Measurements from ENCODE around the gene ZNF106.

ZNF106 gene

DNA sequence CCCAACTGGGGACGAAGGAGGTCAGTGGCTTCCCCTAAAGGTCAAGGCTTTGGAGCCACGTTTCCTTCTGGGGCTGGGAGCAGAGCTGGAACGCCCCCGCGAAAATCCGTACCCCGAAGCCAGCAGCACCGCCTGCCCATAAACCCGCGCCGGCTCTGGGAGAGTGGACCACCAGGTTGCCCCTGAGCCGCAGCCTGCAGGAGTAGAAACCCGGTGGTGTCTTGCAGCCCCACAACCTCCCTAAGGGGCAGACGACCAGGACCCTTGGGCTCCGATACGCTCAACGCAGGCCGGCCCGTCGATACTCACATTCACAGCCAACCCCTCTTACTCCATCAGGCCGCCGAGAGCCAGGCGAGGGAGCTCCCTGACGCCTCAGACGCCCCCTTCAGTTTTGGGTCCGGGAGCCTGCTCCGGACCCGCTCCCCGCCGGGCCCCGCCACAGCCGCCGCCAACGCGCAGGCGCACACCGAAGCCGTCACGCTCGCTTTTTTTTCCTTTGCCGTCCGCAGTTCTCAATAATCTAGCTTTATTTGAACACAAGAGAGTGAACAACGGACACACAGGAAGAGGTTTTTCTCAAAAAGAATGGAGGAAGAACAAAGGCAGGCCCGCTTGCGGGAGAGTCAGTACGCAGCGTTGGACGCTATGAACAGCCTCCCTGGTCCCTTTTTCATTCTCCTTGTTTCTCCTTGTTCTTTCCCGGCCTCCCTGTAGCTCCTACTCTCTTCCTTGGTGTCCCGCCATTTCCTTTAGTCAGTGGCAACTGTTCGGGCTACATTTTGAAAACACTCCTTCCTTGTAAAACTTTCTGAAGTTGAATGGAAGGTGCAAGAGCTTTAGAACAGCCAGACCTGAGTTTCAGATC lies at the start of gene ZNF106:
TSS of gene ZNF106 (minus strand) at position 471 of the 868 bp plus-strand sequence. CDS start 18,852 bp downstream, outside the sequence.
- CTCF ChIA-PET = no interaction called here

GRCh38 chr15:42533246-42533645 lies 42.3 kb upstream of the ZNF106 start:
- ChIA-PET POLR2A (no interaction called here), CTCF (no interaction called here)
- TF ChIP-seq ARNT (IDR thresholded peaks at IDR 0.05) (no peak), SUZ12 (IDR thresholded peaks at IDR 0.05) (no peak), FOXA1 (IDR thresholded peaks at IDR 0.05) (no peak), FOXM1 (IDR thresholded peaks at IDR 0.05; ENCODE audit: borderline replicate concordance) (no peak), L3MBTL2 (conservative IDR thresholded peaks at IDR 0.05) (no peak)
- TF ChIP-seq, protein P1, sequence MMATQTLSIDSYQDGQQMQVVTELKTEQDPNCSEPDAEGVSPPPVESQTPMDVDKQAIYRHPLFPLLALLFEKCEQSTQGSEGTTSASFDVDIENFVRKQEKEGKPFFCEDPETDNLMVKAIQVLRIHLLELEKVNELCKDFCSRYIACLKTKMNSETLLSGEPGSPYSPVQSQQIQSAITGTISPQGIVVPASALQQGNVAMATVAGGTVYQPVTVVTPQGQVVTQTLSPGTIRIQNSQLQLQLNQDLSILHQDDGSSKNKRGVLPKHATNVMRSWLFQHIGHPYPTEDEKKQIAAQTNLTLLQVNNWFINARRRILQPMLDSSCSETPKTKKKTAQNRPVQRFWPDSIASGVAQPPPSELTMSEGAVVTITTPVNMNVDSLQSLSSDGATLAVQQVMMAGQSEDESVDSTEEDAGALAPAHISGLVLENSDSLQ (IDR thresholded peaks at IDR 0.05) = no peak
- no peak for DNase-seq (ENCODE audit: extremely low spot score)

More for the DNA sequence above, at the start of gene ZNF106:
- POLR2A ChIA-PET = interaction anchor here (0.7 to 1.8 kb wide), 7 partner anchors 8 to 187 kb away, joined by 3 to 10 read pairs (median 3); partner anchors contain the start of genes HAUS2, LRRC57 and STARD9
- no peak for TF ChIP-seq FOXK2 (IDR thresholded peaks at IDR 0.05)
- TF ChIP-seq ARNT (IDR thresholded peaks at IDR 0.05) = no peak
- peak; percentile 68 for TF ChIP-seq NFRKB (IDR thresholded peaks at IDR 0.05)
- TF ChIP-seq FOXM1 (IDR thresholded peaks at IDR 0.05; ENCODE audit: borderline replicate concordance) = no peak
- TF ChIP-seq CTBP1 (IDR thresholded peaks at IDR 0.05; ENCODE audit: borderline replicate concordance) = no peak
- no peak for TF ChIP-seq TARDBP (IDR thresholded peaks at IDR 0.05)
- TF ChIP-seq, protein P1 (IDR thresholded peaks at IDR 0.05) = no peak
- peak; percentile 100 for TF ChIP-seq ZNF384 (IDR thresholded peaks at IDR 0.05)
- no peak for TF ChIP-seq BHLHE40 (IDR thresholded peaks at IDR 0.05; ENCODE audit: borderline replicate concordance)
- peak; percentile 84 for DNase-seq (ENCODE audit: extremely low spot score)

GRCh38 chr15:42528970-42529369 lies 38.0 kb upstream of the ZNF106 start:
- TF ChIP-seq SUZ12 (IDR thresholded peaks at IDR 0.05) = no peak
- TF ChIP-seq L3MBTL2 (conservative IDR thresholded peaks at IDR 0.05) = no peak
- TF ChIP-seq LEF1 (IDR thresholded peaks at IDR 0.05; ENCODE audit: borderline replicate concordance) = no peak
- TF ChIP-seq HDGF (IDR thresholded peaks at IDR 0.05; ENCODE audit: borderline replicate concordance) = no peak
- no peak for TF ChIP-seq ZNF384 (IDR thresholded peaks at IDR 0.05)
- TF ChIP-seq FOXM1 (IDR thresholded peaks at IDR 0.05; ENCODE audit: borderline replicate concordance) = no peak
- TF ChIP-seq BHLHE40 (IDR thresholded peaks at IDR 0.05; ENCODE audit: borderline replicate concordance) = no peak
- TF ChIP-seq, protein P1 (IDR thresholded peaks at IDR 0.05) = no peak
- TF ChIP-seq ARNT (IDR thresholded peaks at IDR 0.05) = no peak
- TF ChIP-seq TARDBP (IDR thresholded peaks at IDR 0.05) = no peak
- no peak for TF ChIP-seq ELF4 (IDR thresholded peaks at IDR 0.05)
- no peak for TF ChIP-seq FOXK2 (IDR thresholded peaks at IDR 0.05)
- TF ChIP-seq FOXA1 (IDR thresholded peaks at IDR 0.05) = no peak
- TF ChIP-seq NFRKB (IDR thresholded peaks at IDR 0.05) = no peak
- TF ChIP-seq CTBP1 (IDR thresholded peaks at IDR 0.05; ENCODE audit: borderline replicate concordance) = no peak
- TF ChIP-seq SP1 (IDR thresholded peaks at IDR 0.05) = no peak
- POLR2A ChIA-PET = interaction anchor here (0.8 kb wide), 1 partner anchor 19 kb away, joined by 3 read pairs; no protein-coding TSS in a partner anchor
- CTCF ChIA-PET = no interaction called here
- no peak for DNase-seq (ENCODE audit: extremely low spot score)

DNA sequence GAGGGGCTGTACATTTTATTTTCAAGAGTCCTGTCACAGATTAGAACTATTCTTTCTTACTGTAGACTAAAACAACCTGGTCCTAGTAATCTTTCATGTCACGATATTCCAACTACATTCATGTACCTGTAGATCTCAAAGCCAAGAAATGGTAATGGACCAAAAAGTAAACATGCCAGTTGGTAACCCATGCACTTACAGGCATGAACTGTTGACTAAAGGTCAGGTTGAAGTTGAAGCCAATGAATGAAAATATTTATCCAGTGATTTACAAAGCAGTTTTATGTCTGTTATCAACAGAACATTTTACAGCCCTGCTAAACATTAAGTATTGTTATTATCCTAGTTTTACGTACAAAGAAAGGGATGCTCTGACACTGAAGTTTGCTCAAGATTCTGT lies 32.4 kb upstream of the ZNF106 start:
- ChIA-PET CTCF (no interaction called here), POLR2A (no interaction called here)
- no peak for DNase-seq (ENCODE audit: extremely low spot score)
- TF ChIP-seq FOXA1 (IDR thresholded peaks at IDR 0.05) = no peak
- TF ChIP-seq, protein P1 (IDR thresholded peaks at IDR 0.05) = no peak
- TF ChIP-seq TARDBP (IDR thresholded peaks at IDR 0.05) = no peak
- TF ChIP-seq ZNF384 (IDR thresholded peaks at IDR 0.05) = no peak
- TF ChIP-seq SP1 (IDR thresholded peaks at IDR 0.05) = no peak
- TF ChIP-seq NFRKB (IDR thresholded peaks at IDR 0.05) = no peak
- TF ChIP-seq FOXM1 (IDR thresholded peaks at IDR 0.05; ENCODE audit: borderline replicate concordance) = no peak
- TF ChIP-seq FOXK2 (IDR thresholded peaks at IDR 0.05) = no peak
- no peak for TF ChIP-seq LEF1 (IDR thresholded peaks at IDR 0.05; ENCODE audit: borderline replicate concordance)
- no peak for TF ChIP-seq BHLHE40 (IDR thresholded peaks at IDR 0.05; ENCODE audit: borderline replicate concordance)
- TF ChIP-seq ARNT (IDR thresholded peaks at IDR 0.05) = no peak
- TF ChIP-seq HDGF (IDR thresholded peaks at IDR 0.05; ENCODE audit: borderline replicate concordance) = no peak
- TF ChIP-seq CTBP1 (IDR thresholded peaks at IDR 0.05; ENCODE audit: borderline replicate concordance) = no peak
- TF ChIP-seq SUZ12 (IDR thresholded peaks at IDR 0.05) = no peak
- TF ChIP-seq ELF4 (IDR thresholded peaks at IDR 0.05) = no peak
- no peak for TF ChIP-seq L3MBTL2 (conservative IDR thresholded peaks at IDR 0.05)

DNA sequence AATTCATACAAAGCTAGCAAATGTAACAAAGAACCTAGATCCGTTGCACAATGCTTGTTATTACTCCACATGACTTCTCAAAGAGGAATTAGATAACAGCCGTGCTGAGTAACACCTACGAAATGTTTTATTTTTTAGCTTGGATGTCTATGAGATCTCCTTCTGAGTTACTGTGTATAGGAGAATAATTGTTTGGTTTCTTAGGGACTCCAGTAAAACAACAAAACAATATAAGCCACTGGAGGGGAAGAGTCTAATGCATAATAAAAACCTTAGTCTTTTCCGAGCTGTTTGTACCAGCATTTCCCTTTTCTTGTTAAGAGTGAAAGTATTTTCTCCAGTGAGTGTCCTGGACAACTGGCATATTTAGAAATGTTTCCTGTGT lies 20.1 kb upstream of the ZNF106 start:
- no peak for DNase-seq (ENCODE audit: extremely low spot score)

More for the DNA sequence above, 20.1 kb upstream of the ZNF106 start:
- ChIA-PET CTCF (no interaction called here), POLR2A (no interaction called here)
- TF ChIP-seq ELF4 (IDR thresholded peaks at IDR 0.05) = no peak
- TF ChIP-seq SP1 (IDR thresholded peaks at IDR 0.05) = no peak
- TF ChIP-seq LEF1 (IDR thresholded peaks at IDR 0.05; ENCODE audit: borderline replicate concordance) = no peak
- no peak for TF ChIP-seq ARNT (IDR thresholded peaks at IDR 0.05)
- TF ChIP-seq BHLHE40 (IDR thresholded peaks at IDR 0.05; ENCODE audit: borderline replicate concordance) = no peak
- no peak for TF ChIP-seq ZNF384 (IDR thresholded peaks at IDR 0.05)
- no peak for TF ChIP-seq FOXK2 (IDR thresholded peaks at IDR 0.05)
- no peak for TF ChIP-seq CTBP1 (IDR thresholded peaks at IDR 0.05; ENCODE audit: borderline replicate concordance)
- TF ChIP-seq SUZ12 (IDR thresholded peaks at IDR 0.05) = no peak
- no peak for TF ChIP-seq FOXM1 (IDR thresholded peaks at IDR 0.05; ENCODE audit: borderline replicate concordance)
- TF ChIP-seq, protein P1 (IDR thresholded peaks at IDR 0.05) = no peak
- TF ChIP-seq NFRKB (IDR thresholded peaks at IDR 0.05) = no peak
- TF ChIP-seq FOXA1 (IDR thresholded peaks at IDR 0.05) = no peak
- TF ChIP-seq TARDBP (IDR thresholded peaks at IDR 0.05) = no peak
- TF ChIP-seq L3MBTL2 (conservative IDR thresholded peaks at IDR 0.05) = no peak
- no peak for TF ChIP-seq HDGF (IDR thresholded peaks at IDR 0.05; ENCODE audit: borderline replicate concordance)

All from HEK293T (cell line).